Progenitor cell of endocrine pancreas (in vitro differentiated cells): ENCODE measurements around the gene CD40. TPM values are rescaled to one million over a fixed set of nuclear protein-coding genes. Genes with fewer than 3 reads are reported as not detected.
"Not testable (repeated sequence)": the region's sequence is repeated elsewhere in the genome, so short reads cannot be mapped to it uniquely, and the experiment has no call there.

Experiments
- DNase-seq: peaks from one replicate; pipeline ENCODE4 v3.0.0; 2021; ENCODE audit warnings: low spot score; ENCODE audit not compliant: unreplicated experiment
- H3K27ac Mint-ChIP-seq: 2 replicates; pipeline ENCODE4 v1.8.0; 2021; ENCODE audit warnings: mild to moderate bottlenecking, moderate library complexity, mixed read lengths
- H3K27me3 Mint-ChIP-seq: 2 replicates; pipeline ENCODE4 v1.8.0; 2021; ENCODE audit warnings: mixed read lengths
- H3K36me3 Mint-ChIP-seq: 2 replicates; pipeline ENCODE4 v1.8.0; 2022; ENCODE audit warnings: mixed read lengths; ENCODE audit not compliant: insufficient read depth
- H3K4me1 Mint-ChIP-seq: 2 replicates; pipeline ENCODE4 v1.8.0; 2021; ENCODE audit warnings: low read depth, mixed read lengths
- H3K4me3 Mint-ChIP-seq: 2 replicates; pipeline ENCODE4 v1.8.0; 2021; ENCODE audit warnings: low read depth, mild to moderate bottlenecking, moderate library complexity, mixed read lengths
- H3K9me3 Mint-ChIP-seq: 2 replicates; pipeline ENCODE4 v1.8.0; 2021; ENCODE audit warnings: low read depth, mixed read lengths
- total RNA-seq: library from RNA; stranded (reverse); gene quantifications from 2 replicates; pipeline ENCODE4 v1.2.1, GENCODE V29; 2021
- TF ChIP-seq, protein P1 (sequence below): fragments of 200-600 bp; sonication (generic); IDR thresholded peaks from one replicate; pipeline ENCODE4 v1.5.0; 2021; ENCODE audit warnings: antibody characterized with exemption, mild to moderate bottlenecking; ENCODE audit not compliant: unreplicated experiment

CD40 gene
- total RNA-seq, 1 donor from 2014 or later: 1.5 TPM

DNA sequence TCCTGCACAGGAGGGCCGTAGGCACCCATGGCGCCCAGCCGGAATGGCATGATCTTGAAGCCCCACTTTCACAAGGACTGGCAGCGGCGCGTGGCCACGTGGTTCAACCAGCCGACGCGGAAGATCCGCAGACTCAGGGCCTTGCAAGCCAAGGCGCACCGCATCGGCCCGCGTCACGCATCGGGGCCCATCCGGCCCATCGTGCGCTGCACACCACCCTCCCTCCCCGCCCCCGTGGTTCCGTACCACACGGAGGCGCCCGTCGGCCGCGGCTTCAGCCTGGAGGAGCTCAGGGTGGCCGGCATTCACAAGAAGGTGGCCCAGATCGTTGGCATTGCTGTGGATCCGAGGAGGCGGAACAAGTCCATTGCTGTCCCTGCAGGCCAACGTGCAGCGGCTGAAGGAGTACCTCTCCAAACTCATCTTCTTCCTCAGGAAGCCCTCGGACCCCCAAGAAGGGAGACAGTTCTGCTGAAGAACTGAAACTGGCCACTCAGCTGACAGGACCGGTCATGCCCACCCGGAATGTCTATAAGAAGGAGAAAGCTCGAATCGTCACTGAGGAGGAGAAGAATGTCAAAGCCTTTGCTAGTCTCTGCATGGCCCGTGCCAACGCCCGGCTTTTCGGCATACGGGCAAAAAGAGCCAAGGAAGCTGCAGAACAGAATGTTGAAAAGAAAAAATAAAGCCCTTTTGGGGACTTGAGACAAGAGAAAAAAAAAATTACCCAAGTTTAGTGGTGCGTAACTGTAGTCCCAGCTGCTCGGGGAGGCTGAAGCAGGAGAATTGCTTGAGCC lies 18.4 kb upstream of the CD40 start:
- no peaks in the 10 kb centered on the region for H3K4me1 Mint-ChIP-seq
- H3K27me3 Mint-ChIP-seq: peaks cover 37% of the 10 kb centered on the region
- H3K4me3 Mint-ChIP-seq: no peak overlapping the region
- peaks cover 3% of the 10 kb centered on the region for H3K9me3 Mint-ChIP-seq
- TF ChIP-seq, protein P1, sequence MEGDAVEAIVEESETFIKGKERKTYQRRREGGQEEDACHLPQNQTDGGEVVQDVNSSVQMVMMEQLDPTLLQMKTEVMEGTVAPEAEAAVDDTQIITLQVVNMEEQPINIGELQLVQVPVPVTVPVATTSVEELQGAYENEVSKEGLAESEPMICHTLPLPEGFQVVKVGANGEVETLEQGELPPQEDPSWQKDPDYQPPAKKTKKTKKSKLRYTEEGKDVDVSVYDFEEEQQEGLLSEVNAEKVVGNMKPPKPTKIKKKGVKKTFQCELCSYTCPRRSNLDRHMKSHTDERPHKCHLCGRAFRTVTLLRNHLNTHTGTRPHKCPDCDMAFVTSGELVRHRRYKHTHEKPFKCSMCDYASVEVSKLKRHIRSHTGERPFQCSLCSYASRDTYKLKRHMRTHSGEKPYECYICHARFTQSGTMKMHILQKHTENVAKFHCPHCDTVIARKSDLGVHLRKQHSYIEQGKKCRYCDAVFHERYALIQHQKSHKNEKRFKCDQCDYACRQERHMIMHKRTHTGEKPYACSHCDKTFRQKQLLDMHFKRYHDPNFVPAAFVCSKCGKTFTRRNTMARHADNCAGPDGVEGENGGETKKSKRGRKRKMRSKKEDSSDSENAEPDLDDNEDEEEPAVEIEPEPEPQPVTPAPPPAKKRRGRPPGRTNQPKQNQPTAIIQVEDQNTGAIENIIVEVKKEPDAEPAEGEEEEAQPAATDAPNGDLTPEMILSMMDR: no peak
- no peaks in the 10 kb centered on the region for H3K36me3 Mint-ChIP-seq
- no peak for DNase-seq
- H3K27ac Mint-ChIP-seq: no peak overlapping the region

DNA sequence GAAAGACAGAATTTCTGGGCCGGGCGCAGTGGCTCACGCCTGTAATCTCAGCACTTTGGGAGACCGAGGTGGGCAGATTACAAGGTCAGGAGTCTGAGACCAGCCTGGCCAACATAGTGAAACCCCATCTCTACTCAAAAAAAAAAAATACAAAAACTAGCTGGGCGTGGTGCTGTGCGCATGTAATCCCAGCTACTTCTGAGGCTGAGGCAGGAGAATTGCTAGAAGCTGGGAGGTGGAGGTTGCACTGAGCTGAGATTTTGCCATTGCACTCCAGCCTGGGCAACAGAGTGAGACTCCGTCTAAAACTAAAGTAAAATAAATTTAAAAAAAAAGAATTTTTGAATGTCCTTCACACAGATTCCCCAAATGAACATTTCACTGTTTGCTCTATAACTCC lies 17.7 kb upstream of the CD40 start:
- not testable (repeated sequence) for DNase-seq, H3K4me3 Mint-ChIP-seq, H3K4me1 Mint-ChIP-seq

DNA sequence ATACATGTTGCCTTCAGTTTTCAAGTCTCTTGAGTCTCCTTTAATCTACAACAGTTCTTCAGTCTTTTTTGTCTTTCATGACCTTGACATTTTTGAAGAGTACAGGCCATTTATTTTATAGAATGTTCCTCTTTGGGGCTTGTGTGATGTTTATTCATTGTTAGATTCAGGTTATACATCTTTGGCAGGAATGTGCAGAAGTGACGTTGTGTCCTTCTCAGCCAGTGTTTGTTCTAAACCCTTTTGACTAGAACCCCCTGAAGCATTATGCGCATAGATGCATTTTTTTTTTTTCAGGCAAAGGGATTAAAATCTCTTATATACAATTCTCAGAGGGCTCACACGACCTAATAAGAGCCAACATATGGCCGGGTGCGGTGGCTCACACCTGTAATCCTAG lies 17.1 kb upstream of the CD40 start:
- peaks cover 39% of the 10 kb centered on the region for H3K27me3 Mint-ChIP-seq
- DNase-seq: no peak
- H3K36me3 Mint-ChIP-seq: no peaks in the 10 kb centered on the region
- H3K9me3 Mint-ChIP-seq: peaks cover 3% of the 10 kb centered on the region
- TF ChIP-seq, protein P1: no peak
- H3K4me1 Mint-ChIP-seq: no peaks in the 10 kb centered on the region
- H3K27ac Mint-ChIP-seq: no peak overlapping the region
- H3K4me3 Mint-ChIP-seq: no peak overlapping the region

More for the DNA sequence above, 17.7 kb upstream of the CD40 start:
- H3K27ac Mint-ChIP-seq, H3K36me3 Mint-ChIP-seq, H3K9me3 Mint-ChIP-seq: not testable (repeated sequence)
- H3K27me3 Mint-ChIP-seq: peaks cover 39% of the 10 kb centered on the region

DNA sequence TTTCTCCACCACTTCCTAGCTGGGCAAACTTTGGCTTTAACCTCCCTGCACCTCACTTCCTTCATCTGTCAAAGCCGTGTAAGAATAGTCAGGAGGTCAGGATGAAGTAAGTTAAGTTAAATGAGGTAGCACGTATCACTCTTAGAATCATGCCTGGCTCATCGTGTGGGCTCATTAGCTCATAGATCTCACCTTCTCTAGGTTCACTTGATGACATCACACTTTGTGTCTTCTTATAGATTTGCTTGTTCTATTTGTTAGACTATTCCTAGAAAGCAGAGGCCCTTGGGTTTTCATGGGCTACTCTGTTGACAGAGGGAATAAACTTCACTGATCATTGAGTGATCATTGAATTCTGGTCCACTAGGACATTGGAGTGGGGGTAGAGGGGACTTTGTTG lies 16.2 kb upstream of the CD40 start:
- Mint-ChIP-seq H3K27ac (no peak overlapping the region), H3K4me3 (no peak overlapping the region), H3K4me1 (no peaks in the 10 kb centered on the region), H3K36me3 (no peaks in the 10 kb centered on the region), H3K9me3 (peaks cover 3% of the 10 kb centered on the region), H3K27me3 (peaks cover 41% of the 10 kb centered on the region)
- TF ChIP-seq, protein P1: no peak
- no peak for DNase-seq

DNA sequence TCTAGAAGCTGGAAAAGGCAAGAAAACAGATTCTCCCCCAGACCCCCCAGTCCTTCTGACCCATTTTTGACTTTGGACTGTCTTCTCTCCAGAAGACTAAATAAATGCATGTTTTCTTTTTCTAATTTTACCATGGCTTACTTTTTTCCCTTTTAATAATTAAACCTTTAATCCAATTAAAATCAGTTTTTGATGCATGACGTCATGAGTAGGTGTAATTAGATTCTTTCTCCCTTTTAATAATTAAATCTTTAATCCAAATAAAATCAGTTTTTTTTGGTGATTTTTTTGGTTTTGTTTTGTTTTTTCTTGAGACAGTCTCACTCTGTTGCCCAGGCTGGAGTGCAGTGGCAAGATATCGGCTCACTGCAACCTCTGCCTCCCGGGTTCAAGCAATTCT lies 15.2 kb upstream of the CD40 start:
- Mint-ChIP-seq H3K27ac (no peak overlapping the region), H3K4me1 (no peaks in the 10 kb centered on the region), H3K36me3 (no peaks in the 10 kb centered on the region), H3K27me3 (peaks cover 43% of the 10 kb centered on the region), H3K9me3 (peaks cover 3% of the 10 kb centered on the region), H3K4me3 (no peak overlapping the region)
- TF ChIP-seq, protein P1: no peak
- DNase-seq: no peak

DNA sequence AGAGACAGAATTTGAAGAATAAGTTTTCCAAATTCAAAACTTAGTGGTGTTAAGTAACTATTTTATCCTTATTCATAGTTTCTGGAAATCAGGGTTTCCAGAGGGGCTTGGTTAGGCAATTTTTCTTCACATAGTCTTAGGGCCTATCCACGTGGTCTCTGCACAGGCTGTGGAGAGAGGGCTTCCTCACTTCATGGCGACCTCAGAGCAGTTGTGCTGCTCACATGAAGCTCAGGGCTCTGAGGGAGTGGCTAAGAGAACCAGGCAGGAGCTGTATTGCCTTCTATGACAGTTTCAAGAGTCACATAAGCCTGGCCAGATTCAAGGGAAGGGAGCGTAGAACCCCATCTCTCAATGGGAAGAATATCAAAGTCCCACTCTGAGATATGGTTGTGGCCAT lies 13.9 kb upstream of the CD40 start:
- Mint-ChIP-seq H3K27me3 (peaks cover 34% of the 10 kb centered on the region), H3K4me3 (no peak overlapping the region), H3K9me3 (peaks cover 3% of the 10 kb centered on the region), H3K27ac (no peak overlapping the region), H3K4me1 (peaks cover 2% of the 10 kb centered on the region), H3K36me3 (no peaks in the 10 kb centered on the region)
- no peak for DNase-seq
- TF ChIP-seq, protein P1: no peak
